ENCODE data around the gene SGIP1. TPM values are rescaled to one million over a fixed set of nuclear protein-coding genes. Genes with fewer than 3 reads are reported as not detected.

Gene SGIP1
- polyA plus RNA-seq, 1 of the 3 experiments (the other 2 are of a cell fraction), result 15.5 TPM

DNA sequence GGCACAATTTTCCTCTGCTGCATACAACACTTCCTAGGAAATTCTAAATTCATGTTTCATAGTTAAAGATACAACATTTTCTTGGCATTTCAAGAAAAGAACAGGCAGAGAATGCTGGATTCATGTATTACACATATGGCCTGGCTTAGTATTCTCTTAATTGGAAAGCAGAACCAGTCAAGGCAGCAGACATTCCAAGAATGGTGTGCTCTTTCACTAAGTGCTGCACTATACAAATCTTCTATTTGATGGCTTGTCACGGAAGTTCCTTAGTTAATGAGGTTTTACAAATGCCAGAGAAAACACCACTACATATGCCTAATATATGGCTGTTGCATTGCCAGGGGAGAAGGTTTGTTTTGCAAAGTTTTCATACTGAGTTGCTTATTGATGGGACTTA is 137.5 kb downstream of the SGIP1 start:
- Histone ChIP-seq H3K4me1 (ENCODE audit: control insufficient read depth in 1 of 2, insufficient read depth in 2 of 2, low read depth in 1 of 2, low read length in 1 of 2) (peaks cover 2 to 8% of the 10 kb centered on the region in 2 experiments; a peak in 3 of 4 replicates), H3K4me3 (ENCODE audit: low read depth in 2 of 2, low read length in 1 of 2) (no peak overlapping the region), H3K79me2 (ENCODE audit: insufficient read depth) (no peaks in the 10 kb centered on the region), H3K9ac (no peak overlapping the region), H3K4me2 (no peak overlapping the region), H2AFZ (ENCODE audit: low read depth) (no peak overlapping the region), H3K9me3 (no peaks in the 10 kb centered on the region), H3K36me3 (replicated peaks in 1 of 2; ENCODE audit: control insufficient read depth in 1 of 2, insufficient read depth in 2 of 2, low read length in 1 of 2) (peaks cover 9 to 49% of the 10 kb centered on the region in 2 experiments), H3F3A (replicated peaks; ENCODE audit: insufficient read depth) (peaks cover 16% of the 10 kb centered on the region), H3K9me2 (no peaks in the 10 kb centered on the region), H3K27ac (ENCODE audit: low read depth in 2 of 2, low read length in 1 of 2) (no peak overlapping the region; a peak in 1 of 4 replicates), H3K27me3 (ENCODE audit: insufficient read depth) (no peaks in the 10 kb centered on the region), H4K20me1 (ENCODE audit: insufficient read depth) (no peaks in the 10 kb centered on the region)
- ChIA-PET CTCF (interaction anchor here (1.6 kb wide), 1 partner anchor 11 kb away, joined by 3 read pairs; no protein-coding TSS in a partner anchor), POLR2A (no interaction called here)
- 100% methylated on average over 1 of the region's 1 CpG for WGBS (ENCODE audit: low lambda C conversion rate)
- no peak for DNase-seq
- TF ChIP-seq RAD21 (IDR thresholded peaks at IDR 0.05; ENCODE audit: low read length), result no peak
- TF ChIP-seq NRF1 (IDR thresholded peaks at IDR 0.05; ENCODE audit: low read depth, low read length), result no peak
- no peak for TF ChIP-seq RFX5 (IDR thresholded peaks at IDR 0.05; ENCODE audit: low read length)
- TF ChIP-seq POLR2AphosphoS5 (IDR thresholded peaks at IDR 0.05; ENCODE audit: low read depth, low read length), result no peak
- no peak for TF ChIP-seq FOXJ3 (CRISPR knock-in tag; IDR thresholded peaks at IDR 0.05)
- no peak for TF ChIP-seq TAF1 (IDR thresholded peaks at IDR 0.05; ENCODE audit: borderline replicate concordance, low read depth, low read length)
- TF ChIP-seq, protein P1, sequence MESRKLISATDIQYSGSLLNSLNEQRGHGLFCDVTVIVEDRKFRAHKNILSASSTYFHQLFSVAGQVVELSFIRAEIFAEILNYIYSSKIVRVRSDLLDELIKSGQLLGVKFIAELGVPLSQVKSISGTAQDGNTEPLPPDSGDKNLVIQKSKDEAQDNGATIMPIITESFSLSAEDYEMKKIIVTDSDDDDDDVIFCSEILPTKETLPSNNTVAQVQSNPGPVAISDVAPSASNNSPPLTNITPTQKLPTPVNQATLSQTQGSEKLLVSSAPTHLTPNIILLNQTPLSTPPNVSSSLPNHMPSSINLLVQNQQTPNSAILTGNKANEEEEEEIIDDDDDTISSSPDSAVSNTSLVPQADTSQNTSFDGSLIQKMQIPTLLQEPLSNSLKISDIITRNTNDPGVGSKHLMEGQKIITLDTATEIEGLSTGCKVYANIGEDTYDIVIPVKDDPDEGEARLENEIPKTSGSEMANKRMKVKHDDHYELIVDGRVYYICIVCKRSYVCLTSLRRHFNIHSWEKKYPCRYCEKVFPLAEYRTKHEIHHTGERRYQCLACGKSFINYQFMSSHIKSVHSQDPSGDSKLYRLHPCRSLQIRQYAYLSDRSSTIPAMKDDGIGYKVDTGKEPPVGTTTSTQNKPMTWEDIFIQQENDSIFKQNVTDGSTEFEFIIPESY (IDR thresholded peaks at IDR 0.05; ENCODE audit: borderline replicate concordance, low read depth), result no peak
- TF ChIP-seq, protein P2, sequence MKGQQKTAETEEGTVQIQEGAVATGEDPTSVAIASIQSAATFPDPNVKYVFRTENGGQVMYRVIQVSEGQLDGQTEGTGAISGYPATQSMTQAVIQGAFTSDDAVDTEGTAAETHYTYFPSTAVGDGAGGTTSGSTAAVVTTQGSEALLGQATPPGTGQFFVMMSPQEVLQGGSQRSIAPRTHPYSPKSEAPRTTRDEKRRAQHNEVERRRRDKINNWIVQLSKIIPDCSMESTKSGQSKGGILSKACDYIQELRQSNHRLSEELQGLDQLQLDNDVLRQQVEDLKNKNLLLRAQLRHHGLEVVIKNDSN (IDR thresholded peaks at IDR 0.05; ENCODE audit: borderline replicate concordance, low read depth), result no peak
- TF ChIP-seq JUND (IDR thresholded peaks at IDR 0.05), result no peak
- TF ChIP-seq FOSL2 (IDR thresholded peaks at IDR 0.05; ENCODE audit: borderline replicate concordance, low read depth), result no peak

DNA sequence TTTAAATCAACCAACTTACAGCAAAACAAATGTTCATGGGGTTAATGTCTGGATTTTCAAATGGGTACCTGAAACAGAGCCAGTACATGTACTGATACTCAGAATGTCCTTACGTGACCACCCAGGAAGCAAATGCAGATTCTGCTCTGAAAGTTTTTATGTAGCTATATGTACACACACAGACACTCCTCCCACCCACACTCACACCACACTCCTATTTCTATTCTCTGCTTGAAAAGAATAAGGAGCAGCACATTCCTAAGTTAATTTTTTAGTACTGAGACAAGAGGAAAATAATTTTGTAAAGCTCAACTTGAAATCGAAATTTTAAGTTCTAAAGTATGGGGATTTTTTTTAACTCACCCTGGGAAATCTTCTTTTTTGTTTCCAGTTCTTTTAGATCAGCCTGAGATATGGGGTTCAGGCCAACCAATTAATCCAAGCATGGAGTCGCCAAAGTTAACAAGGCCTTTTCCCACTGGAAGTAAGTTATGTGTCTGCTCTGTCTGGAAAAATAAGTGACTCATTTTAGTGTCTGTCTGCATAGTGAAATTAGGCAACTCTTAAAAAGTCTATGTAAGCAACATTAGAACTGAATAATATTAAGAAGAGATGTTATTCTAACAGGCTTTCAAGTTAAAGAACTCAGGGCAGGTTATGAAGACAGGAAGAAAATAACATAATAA is 142.8 kb downstream of the SGIP1 start:
- Histone ChIP-seq H4K20me1 (ENCODE audit: insufficient read depth) (no peaks in the 10 kb centered on the region), H3K9me3 (no peaks in the 10 kb centered on the region), H3K4me3 (ENCODE audit: low read depth in 2 of 2, low read length in 1 of 2) (no peak overlapping the region; a peak in 1 of 4 replicates), H3K27ac (ENCODE audit: low read depth in 2 of 2, low read length in 1 of 2) (peak overlapping the region in 1 of 2 experiments; percentile 95; a peak in 3 of 4 replicates), H3K4me1 (ENCODE audit: control insufficient read depth in 1 of 2, insufficient read depth in 2 of 2, low read depth in 1 of 2, low read length in 1 of 2) (peaks cover 0 to 26% of the 10 kb centered on the region in 2 experiments; a peak in 2 of 4 replicates), H3K79me2 (ENCODE audit: insufficient read depth) (no peaks in the 10 kb centered on the region), H3K36me3 (replicated peaks in 1 of 2; ENCODE audit: control insufficient read depth in 1 of 2, insufficient read depth in 2 of 2, low read length in 1 of 2) (peaks cover 20 to 71% of the 10 kb centered on the region in 2 experiments), H3F3A (replicated peaks; ENCODE audit: insufficient read depth) (peaks cover 33% of the 10 kb centered on the region), H3K9ac (peak overlapping the region; percentile 56; the same call in 1 of the 2 replicates), H2AFZ (ENCODE audit: low read depth) (peak overlapping the region; percentile 47), H3K27me3 (ENCODE audit: insufficient read depth) (no peaks in the 10 kb centered on the region), H3K9me2 (no peaks in the 10 kb centered on the region), H3K4me2 (peak overlapping the region; percentile 32; the same call in 1 of the 2 replicates)
- TF ChIP-seq RFX5 (IDR thresholded peaks at IDR 0.05; ENCODE audit: low read length), result no peak
- peak; percentile 17; the same call in 1 of the 2 replicates for TF ChIP-seq NFIC (IDR thresholded peaks at IDR 0.05; ENCODE audit: borderline replicate concordance)
- TF ChIP-seq JUND (IDR thresholded peaks at IDR 0.05), result peak; percentile 22; the same call in 1 of the 2 replicates
- TF ChIP-seq FOSL2 (IDR thresholded peaks at IDR 0.05; ENCODE audit: borderline replicate concordance, low read depth), result peak; percentile 52; the same call in 1 of the 2 replicates
- no peak for TF ChIP-seq YY1 (IDR thresholded peaks at IDR 0.05; ENCODE audit: low read depth)
- no peak for TF ChIP-seq ELF1 (IDR thresholded peaks at IDR 0.05)
- TF ChIP-seq, protein P3, sequence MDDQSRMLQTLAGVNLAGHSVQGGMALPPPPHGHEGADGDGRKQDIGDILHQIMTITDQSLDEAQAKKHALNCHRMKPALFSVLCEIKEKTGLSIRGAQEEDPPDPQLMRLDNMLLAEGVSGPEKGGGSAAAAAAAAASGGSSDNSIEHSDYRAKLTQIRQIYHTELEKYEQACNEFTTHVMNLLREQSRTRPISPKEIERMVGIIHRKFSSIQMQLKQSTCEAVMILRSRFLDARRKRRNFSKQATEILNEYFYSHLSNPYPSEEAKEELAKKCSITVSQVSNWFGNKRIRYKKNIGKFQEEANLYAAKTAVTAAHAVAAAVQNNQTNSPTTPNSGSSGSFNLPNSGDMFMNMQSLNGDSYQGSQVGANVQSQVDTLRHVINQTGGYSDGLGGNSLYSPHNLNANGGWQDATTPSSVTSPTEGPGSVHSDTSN (IDR thresholded peaks at IDR 0.05), result 0 out of 2 replicates have a peak, but pooled peaks have one; percentile 26
- no peak for TF ChIP-seq TAF1 (IDR thresholded peaks at IDR 0.05; ENCODE audit: borderline replicate concordance, low read depth, low read length)
- peak; percentile 41 for TF ChIP-seq TCF12 (IDR thresholded peaks at IDR 0.05)
- WGBS (ENCODE audit: low lambda C conversion rate), result 32% methylated on average over 3 of the region's 3 CpGs
- CTCF ChIA-PET, result interaction anchor here (0.7 kb wide), 1 partner anchor 19 kb away, joined by 3 read pairs; no protein-coding TSS in a partner anchor
- no peak for DNase-seq
- POLR2A ChIA-PET, result no interaction called here

Measured in SK-N-SH (cell line).